Breast epithelium (tissue), 3 donors: ENCODE measurements around the gene COL18A1.

Experiments
- POLR2A ChIP-seq: fragments of 450-650 bp; IDR thresholded peaks from one replicate; pipeline ENCODE4 v1.6.1; 2016; ENCODE audit warnings: antibody characterized with exemption, mild to moderate bottlenecking, moderate library complexity
- TF ChIP-seq, protein P1 (sequence below), 3 donors: fragments of 450-650 bp; IDR thresholded peaks; one replicate each; pipeline ENCODE4 v1.5.1; 2016 to 2017; ENCODE audit warnings: antibody characterized with exemption in 3 of 3, mild to moderate bottlenecking in 3 of 3, moderate library complexity in 3 of 3

DNA sequence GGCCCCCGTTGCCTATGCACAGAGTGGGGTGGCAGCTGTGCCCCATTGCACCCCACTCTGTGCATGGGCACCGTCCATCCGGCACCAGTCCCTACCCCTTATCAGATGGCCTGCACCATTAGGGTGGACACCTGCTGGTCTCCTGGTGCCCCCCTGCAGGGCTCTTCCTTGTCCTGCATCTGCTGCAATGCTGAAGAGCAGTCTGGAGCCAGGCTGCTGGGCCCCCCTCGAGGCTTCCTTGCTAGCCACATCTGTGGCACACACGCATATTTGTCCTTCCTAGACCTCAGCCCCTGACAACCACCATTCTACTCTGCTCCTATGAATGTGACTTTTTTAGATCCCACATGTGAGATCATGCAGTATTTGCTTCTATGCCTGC is 56.4 kb downstream of the COL18A1 start:
- no peak for TF ChIP-seq POLR2A
- TF ChIP-seq, protein P1, sequence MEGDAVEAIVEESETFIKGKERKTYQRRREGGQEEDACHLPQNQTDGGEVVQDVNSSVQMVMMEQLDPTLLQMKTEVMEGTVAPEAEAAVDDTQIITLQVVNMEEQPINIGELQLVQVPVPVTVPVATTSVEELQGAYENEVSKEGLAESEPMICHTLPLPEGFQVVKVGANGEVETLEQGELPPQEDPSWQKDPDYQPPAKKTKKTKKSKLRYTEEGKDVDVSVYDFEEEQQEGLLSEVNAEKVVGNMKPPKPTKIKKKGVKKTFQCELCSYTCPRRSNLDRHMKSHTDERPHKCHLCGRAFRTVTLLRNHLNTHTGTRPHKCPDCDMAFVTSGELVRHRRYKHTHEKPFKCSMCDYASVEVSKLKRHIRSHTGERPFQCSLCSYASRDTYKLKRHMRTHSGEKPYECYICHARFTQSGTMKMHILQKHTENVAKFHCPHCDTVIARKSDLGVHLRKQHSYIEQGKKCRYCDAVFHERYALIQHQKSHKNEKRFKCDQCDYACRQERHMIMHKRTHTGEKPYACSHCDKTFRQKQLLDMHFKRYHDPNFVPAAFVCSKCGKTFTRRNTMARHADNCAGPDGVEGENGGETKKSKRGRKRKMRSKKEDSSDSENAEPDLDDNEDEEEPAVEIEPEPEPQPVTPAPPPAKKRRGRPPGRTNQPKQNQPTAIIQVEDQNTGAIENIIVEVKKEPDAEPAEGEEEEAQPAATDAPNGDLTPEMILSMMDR (IDR thresholded peaks at IDR 0.05), result no peak
